Loucy (cell line): ENCODE results near the gene HOXC12.

Source experiments
- H2AFZ ChIP-seq: fragments of 200-600 bp; sonication (generic); 2 replicates; pipeline ENCODE4 v1.6.0; 2016; ENCODE audit warnings: antibody characterized with exemption, mild to moderate bottlenecking, low read length, moderate library complexity
- H3F3A ChIP-seq: fragments of 200-600 bp; 2 replicates; pipeline ENCODE4 v1.6.0; 2016; ENCODE audit warnings: antibody characterized with exemption, low read depth, mild to moderate bottlenecking
- H3K27me3 ChIP-seq: fragments of 200-600 bp; sonication (generic); 2 replicates; pipeline ENCODE4 v1.6.1; 2014; ENCODE audit warnings: low read length, mild to moderate bottlenecking; ENCODE audit not compliant: insufficient read depth, poor library complexity, severe bottlenecking
- H3K36me3 ChIP-seq: fragments of 200-600 bp; sonication (generic); 2 replicates; pipeline ENCODE4 v1.6.1; 2016; ENCODE audit warnings: low read length; ENCODE audit not compliant: insufficient read depth
- H3K4me1 ChIP-seq: fragments of 200-600 bp; sonication (generic); 2 replicates; pipeline ENCODE4 v1.5.1; 2014; ENCODE audit warnings: low read length, mild to moderate bottlenecking; ENCODE audit not compliant: insufficient read depth, poor library complexity, severe bottlenecking
- H3K4me2 ChIP-seq: fragments of 200-600 bp; sonication (generic); 2 replicates; pipeline ENCODE4 v1.6.0; 2014; ENCODE audit warnings: antibody characterized with exemption, low read length, low read depth, mild to moderate bottlenecking; ENCODE audit not compliant: poor library complexity, severe bottlenecking
- H3K4me3 ChIP-seq: fragments of 200-600 bp; sonication (generic); 2 replicates; pipeline ENCODE4 v1.5.1; 2014; ENCODE audit warnings: low read length, mild to moderate bottlenecking, mixed read lengths; ENCODE audit not compliant: poor library complexity, severe bottlenecking
- H3K79me2 ChIP-seq: fragments of 200-600 bp; sonication (generic); 2 replicates; pipeline ENCODE4 v1.6.1; 2014; ENCODE audit warnings: low read length; ENCODE audit not compliant: insufficient read depth
- H3K9ac ChIP-seq: fragments of 200-600 bp; sonication (generic); 2 replicates; pipeline ENCODE4 v1.6.0; 2014; ENCODE audit warnings: mild to moderate bottlenecking, low read depth, low read length, moderate library complexity; ENCODE audit not compliant: poor library complexity, severe bottlenecking
- H3K9me2 ChIP-seq: fragments of 200-600 bp; sonication (generic); replicated peaks from 2 replicates; pipeline ENCODE4 v1.6.1; 2016; ENCODE audit warnings: low read depth, low read length, mixed read lengths
- H3K9me3 ChIP-seq: fragments of 200-600 bp; sonication (generic); 2 replicates; pipeline ENCODE4 v1.6.1; 2014; ENCODE audit warnings: mild to moderate bottlenecking, antibody characterized with exemption, low read length, low read depth; ENCODE audit not compliant: insufficient read depth
- H4K20me1 ChIP-seq: fragments of 200-600 bp; sonication (generic); 2 replicates; pipeline ENCODE4 v1.6.0; 2014; ENCODE audit warnings: antibody characterized with exemption, low read length, mild to moderate bottlenecking; ENCODE audit not compliant: insufficient read depth, poor library complexity, severe bottlenecking
- EZH2phosphoT487 ChIP-seq: fragments of 200-600 bp; IDR thresholded peaks from 2 replicates; pipeline ENCODE4 v1.6.1; 2018; ENCODE audit warnings: antibody characterized with exemption, mild to moderate bottlenecking, moderate library complexity, borderline replicate concordance
- TF ChIP-seq, protein P1 (sequence below): fragments of 200-600 bp; sonication (generic); conservative IDR thresholded peaks from 2 replicates; pipeline ENCODE4 v1.5.1; 2014; ENCODE audit warnings: mild to moderate bottlenecking, antibody characterized with exemption, low read length

The HOXC12 gene

DNA sequence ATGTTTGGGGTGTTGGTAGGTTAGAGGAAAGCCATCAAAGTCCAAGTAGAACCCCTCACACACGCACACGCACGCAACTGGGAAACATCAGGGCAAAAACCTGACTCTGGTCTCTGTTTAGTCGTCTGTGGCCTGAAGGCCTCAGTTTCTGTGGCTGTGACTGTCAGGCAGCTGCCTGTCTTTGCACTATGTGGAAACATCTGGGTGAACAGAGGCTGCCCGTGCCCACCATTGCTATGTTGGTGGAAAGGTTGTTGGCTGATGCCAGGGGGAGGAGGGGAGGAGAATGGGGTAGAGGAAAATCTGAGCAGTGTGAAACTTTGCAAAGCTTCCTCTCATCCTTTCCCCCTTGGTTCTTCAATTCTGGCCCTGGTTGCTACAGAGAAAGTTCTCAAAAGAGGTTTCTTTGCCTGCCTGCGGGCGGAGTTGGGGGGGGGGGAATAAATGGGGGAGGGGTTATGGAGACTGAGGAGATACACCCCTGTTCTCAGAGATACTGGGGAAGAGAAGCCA is 37.7 kb downstream of the HOXC12 start:
- no peaks in the 10 kb centered on the region for H3K9me3 ChIP-seq
- no peaks in the 10 kb centered on the region for H4K20me1 ChIP-seq
- no peak overlapping the region for H3K4me3 ChIP-seq
- no peak overlapping the region for H2AFZ ChIP-seq
- H3K9me2 ChIP-seq, result no peaks in the 10 kb centered on the region
- H3K4me2 ChIP-seq, result no peak overlapping the region
- H3K9ac ChIP-seq, result no peak overlapping the region
- no peaks in the 10 kb centered on the region for H3F3A ChIP-seq
- peaks cover 43% of the 10 kb centered on the region for H3K79me2 ChIP-seq
- TF ChIP-seq EZH2phosphoT487, result no peak
- TF ChIP-seq, protein P1, sequence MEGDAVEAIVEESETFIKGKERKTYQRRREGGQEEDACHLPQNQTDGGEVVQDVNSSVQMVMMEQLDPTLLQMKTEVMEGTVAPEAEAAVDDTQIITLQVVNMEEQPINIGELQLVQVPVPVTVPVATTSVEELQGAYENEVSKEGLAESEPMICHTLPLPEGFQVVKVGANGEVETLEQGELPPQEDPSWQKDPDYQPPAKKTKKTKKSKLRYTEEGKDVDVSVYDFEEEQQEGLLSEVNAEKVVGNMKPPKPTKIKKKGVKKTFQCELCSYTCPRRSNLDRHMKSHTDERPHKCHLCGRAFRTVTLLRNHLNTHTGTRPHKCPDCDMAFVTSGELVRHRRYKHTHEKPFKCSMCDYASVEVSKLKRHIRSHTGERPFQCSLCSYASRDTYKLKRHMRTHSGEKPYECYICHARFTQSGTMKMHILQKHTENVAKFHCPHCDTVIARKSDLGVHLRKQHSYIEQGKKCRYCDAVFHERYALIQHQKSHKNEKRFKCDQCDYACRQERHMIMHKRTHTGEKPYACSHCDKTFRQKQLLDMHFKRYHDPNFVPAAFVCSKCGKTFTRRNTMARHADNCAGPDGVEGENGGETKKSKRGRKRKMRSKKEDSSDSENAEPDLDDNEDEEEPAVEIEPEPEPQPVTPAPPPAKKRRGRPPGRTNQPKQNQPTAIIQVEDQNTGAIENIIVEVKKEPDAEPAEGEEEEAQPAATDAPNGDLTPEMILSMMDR, result no peak
- no peaks in the 10 kb centered on the region for H3K27me3 ChIP-seq
- no peaks in the 10 kb centered on the region for H3K36me3 ChIP-seq
- peaks cover 65% of the 10 kb centered on the region for H3K4me1 ChIP-seq

DNA sequence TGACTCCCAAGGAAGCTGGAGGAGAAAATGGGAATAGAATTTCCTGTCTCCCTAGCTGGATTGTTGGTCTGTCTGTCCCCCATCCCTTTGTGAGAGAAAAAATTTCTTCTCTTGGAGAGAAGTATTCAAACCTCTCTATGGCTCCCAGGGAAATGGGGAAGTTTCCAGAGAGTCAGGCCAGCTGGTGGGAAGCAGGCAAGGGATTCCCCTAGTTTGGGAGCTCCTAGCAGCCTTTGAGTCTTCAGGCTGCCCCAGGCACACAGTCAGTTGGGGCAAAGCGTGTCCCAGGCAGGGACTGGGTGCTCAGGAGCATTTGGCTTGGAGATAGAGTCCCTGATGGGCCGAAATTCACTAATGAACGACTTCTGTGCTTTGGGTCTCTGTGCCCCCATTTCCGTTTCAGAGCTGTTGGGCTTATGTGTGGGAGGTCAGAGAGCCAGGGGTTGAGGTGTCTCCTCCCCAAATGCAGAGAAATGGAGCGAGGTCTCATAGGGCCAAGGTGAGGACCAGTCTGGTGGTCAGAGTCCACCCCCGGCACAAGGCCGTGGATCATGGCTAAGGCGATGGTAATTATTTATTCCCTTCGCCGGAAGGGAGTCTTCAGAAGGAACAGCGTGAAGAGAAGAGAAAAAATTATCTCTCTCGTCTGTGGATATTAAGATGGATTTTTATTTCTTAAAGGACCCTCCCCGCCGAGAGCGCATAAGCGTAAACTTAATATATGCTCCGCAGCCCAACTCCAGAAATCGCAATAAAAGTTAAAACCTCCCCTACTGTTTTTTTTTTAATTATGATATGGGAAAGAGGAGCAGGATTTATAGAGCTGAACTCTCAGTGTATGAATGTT is 38.7 kb downstream of the HOXC12 start:
- TF ChIP-seq, protein P1, result no peak
- TF ChIP-seq EZH2phosphoT487, result no peak
- Histone ChIP-seq H3K4me2 (no peak overlapping the region), H3K27me3 (no peaks in the 10 kb centered on the region)

DNA sequence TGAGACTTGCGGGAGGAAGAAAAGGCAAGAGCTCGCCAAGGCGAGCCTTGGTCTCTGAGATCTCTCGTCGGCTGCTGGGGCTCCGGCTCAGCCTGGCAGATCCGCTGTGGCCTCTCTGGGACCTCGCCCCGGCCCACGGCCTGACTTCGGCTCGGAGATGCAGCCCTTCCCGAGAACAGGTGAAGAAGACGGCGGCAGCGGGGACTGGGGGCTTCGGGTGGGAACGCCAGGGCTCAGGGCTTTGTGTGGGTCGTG is 39.2 kb downstream of the HOXC12 start:
- H3K9me2 ChIP-seq, result no peaks in the 10 kb centered on the region
- peaks cover 4% of the 10 kb centered on the region for H4K20me1 ChIP-seq
- no peak overlapping the region for H3K9ac ChIP-seq
- no peaks in the 10 kb centered on the region for H3K27me3 ChIP-seq
- no peak for TF ChIP-seq EZH2phosphoT487
- TF ChIP-seq, protein P1, result no peak
- H3K79me2 ChIP-seq, result peaks cover 47% of the 10 kb centered on the region
- H3F3A ChIP-seq, result no peaks in the 10 kb centered on the region
- H3K4me3 ChIP-seq, result no peak overlapping the region
- H3K36me3 ChIP-seq, result no peaks in the 10 kb centered on the region
- H3K4me1 ChIP-seq, result peaks cover 65% of the 10 kb centered on the region
- no peaks in the 10 kb centered on the region for H3K9me3 ChIP-seq
- no peak overlapping the region for H3K4me2 ChIP-seq
- no peak overlapping the region for H2AFZ ChIP-seq

More for the DNA sequence above, 38.7 kb downstream of the HOXC12 start:
- no peak overlapping the region for H3K4me3 ChIP-seq
- H3K9ac ChIP-seq, result no peak overlapping the region
- peaks cover 4% of the 10 kb centered on the region for H4K20me1 ChIP-seq
- peaks cover 47% of the 10 kb centered on the region for H3K79me2 ChIP-seq
- H3K36me3 ChIP-seq, result no peaks in the 10 kb centered on the region
- no peaks in the 10 kb centered on the region for H3K9me3 ChIP-seq
- peaks cover 65% of the 10 kb centered on the region for H3K4me1 ChIP-seq
- H3K9me2 ChIP-seq, result no peaks in the 10 kb centered on the region
- H3F3A ChIP-seq, result no peaks in the 10 kb centered on the region
- no peak overlapping the region for H2AFZ ChIP-seq
